Raji (cell line): ENCODE data around the gene FREM2.

ENCODE experiments used
- POLR2A ChIP-seq: IDR thresholded peaks from 2 replicates; pipeline ENCODE4 v1.6.1; 2011; ENCODE audit warnings: low read depth, low read length, control low read depth; ENCODE audit not compliant: insufficient read depth

FREM2 gene

GRCh38 chr13:38868870-38869269 lies 182.0 kb downstream of the FREM2 start:
- TF ChIP-seq POLR2A = no peak

DNA sequence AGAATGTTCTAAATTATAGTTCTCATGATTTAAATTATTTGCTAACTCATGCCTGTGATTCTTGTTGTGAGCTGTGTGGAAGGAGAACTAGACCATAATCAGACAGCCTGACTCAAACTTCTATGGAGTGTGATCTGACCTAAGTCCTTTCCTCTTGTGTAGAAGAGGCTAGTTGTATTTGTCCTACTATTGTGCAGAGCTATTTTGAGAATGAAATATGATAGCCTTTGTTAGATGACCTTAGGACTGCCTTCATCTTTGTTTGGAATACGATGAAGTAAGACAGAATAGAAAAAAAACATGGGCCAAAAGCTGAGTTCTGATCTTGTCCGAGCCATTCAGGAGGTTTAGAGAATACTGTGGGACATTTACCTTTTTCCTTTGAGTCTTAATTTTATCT lies 184.4 kb downstream of the FREM2 start:
- no peak for TF ChIP-seq POLR2A

DNA sequence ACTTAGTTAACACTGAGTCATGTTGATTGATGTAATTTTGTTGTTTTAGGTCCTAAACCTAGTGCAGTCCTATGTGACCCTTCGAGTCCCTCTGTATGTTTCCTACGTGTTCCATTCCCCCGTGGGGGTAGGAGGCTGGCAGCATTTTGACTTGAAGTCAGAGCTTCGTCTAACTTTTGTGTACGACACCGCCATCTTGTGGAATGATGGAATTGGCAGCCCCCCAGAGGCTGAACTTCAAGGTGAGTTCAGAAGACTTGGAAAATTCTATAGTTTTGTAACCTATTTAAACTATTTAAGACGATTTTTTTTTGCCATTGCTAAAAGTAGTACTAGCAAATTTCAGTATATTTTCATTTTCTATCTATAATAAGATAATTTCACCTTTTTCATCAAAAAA lies 185.8 kb downstream of the FREM2 start:
- TF ChIP-seq POLR2A = no peak

- TF ChIP-seq POLR2A = no peak
Observed at GRCh38 chr13:38875186-38875875, 188.5 kb downstream of the FREM2 start.

- TF ChIP-seq POLR2A = no peak
Observed at GRCh38 chr13:38879278-38879677, 192.4 kb downstream of the FREM2 start.

DNA sequence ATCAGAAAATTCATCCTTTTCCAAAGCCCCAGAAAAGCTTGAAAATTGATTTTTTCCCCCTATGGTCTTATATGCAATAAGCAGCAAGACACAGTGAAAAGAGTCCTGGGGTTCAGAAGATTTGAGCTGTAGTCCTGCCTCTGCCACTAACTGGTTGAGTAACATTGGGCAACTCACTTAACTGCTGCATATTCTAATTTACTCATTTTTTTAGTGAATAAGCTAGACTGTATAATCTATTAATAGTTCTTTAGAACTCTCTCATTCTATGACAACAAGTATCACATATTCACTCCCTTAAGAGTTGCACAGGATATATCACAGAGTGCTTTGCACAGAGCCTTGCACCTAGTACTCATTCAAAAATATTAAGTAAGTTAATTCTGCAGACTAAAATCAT lies 192.9 kb downstream of the FREM2 start:
- TF ChIP-seq POLR2A = no peak

GRCh38 chr13:38880397-38880796 lies 193.5 kb downstream of the FREM2 start:
- no peak for TF ChIP-seq POLR2A

DNA sequence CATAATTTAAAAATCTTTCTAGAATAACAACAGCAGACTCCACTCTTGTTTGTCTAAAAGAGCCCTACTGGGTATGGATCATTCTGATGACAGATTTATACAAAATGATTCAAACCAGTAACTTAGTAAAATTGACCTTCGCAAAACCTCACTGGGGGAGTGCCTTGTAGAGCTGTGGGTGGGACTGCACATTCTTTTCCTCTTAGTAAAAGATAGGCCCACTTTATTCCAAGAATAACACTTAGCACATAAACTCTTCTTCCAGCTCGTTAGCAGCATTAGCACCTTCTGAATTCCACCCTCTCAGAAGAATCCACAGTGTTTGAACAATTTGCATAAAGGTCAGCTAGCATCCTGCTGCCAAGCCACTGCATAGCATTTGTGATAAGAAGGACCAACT lies 196.9 kb downstream of the FREM2 start:
- TF ChIP-seq POLR2A = no peak

- TF ChIP-seq POLR2A = no peak
Observed at GRCh38 chr13:38888309-38888708, 201.4 kb downstream of the FREM2 start.

DNA sequence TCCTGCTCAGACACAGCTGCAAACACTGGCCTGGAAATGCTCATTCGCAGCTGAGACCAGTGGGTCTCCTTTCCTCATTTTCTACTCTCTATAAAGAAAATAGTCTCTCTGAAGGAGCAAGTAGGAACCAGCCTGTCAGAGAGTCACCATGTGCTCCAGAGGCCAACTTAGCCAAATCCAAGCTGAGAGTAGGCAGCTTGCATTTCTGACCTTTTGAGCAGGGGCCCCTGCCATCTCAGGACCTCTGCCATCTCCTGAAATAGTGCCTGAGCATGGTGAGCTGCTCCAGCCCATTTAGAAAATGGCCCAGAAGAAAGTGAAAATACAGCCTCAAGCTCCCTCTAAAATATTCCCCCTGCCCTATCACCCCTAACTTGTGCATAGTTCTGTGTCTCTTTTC lies 208.2 kb downstream of the FREM2 start:
- TF ChIP-seq POLR2A = no peak

- TF ChIP-seq POLR2A = no peak
Observed at GRCh38 chr13:38897521-38897920, 210.6 kb downstream of the FREM2 start.

DNA sequence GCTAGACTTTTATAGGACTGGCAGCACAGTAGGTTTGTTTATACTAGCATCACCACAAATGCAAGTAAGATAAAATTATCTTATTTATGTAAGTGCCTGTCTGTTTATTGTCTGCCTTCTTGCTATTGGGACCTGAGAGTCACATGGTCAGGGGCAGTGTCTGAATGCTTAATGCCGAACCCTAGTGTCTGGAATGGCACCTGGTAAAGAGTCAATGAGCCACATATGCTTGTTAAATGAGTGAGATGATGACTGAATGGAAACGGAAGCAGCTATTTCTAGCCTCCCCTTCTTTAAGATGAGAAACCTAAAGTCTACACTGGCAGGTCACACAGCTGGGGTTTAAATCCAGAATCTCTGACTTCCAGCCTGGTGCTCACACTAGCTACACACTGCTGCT lies 211.6 kb downstream of the FREM2 start:
- no peak for TF ChIP-seq POLR2A

DNA sequence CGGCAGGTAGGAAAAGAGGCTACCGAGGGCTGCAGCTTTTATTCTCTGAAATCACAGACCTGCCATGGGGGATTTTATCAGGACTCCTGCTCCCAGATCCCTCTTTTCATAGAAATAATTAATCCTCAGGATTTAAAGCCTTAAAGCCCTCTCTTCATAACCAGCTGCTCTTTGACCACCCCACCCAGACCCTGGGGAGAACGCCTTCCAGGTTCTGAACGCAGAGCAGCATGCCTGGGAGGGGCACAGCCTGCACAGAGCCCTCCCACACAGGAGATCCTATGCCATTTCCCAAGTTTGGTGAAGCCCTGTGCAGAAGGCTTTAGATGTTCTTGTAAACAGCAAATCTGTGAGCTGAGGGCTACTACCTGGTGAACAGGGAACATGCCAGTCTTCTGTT lies 212.7 kb downstream of the FREM2 start:
- TF ChIP-seq POLR2A = no peak

DNA sequence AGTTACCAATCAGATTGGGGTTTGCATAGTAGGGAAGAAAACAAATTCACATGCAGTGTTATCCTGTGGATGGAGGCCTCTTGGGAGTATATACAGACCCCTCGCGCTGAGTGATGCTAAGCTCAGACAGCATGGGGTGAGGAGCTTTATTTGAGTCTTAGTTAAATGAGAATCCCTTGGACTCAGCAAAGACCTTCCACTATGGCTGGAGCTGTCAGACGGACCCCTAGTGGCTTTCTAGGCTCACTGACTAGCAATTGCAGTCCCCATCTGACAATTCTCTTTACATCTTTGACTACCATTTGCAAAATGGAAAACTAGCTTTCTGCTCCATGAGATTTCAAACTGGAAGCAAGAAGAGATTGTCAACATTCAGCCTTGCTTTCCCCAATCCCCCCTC lies 213.3 kb downstream of the FREM2 start:
- TF ChIP-seq POLR2A = no peak

GRCh38 chr13:38902551-38902950 lies 215.7 kb downstream of the FREM2 start:
- no peak for TF ChIP-seq POLR2A

GRCh38 chr13:38905081-38905480 lies 218.2 kb downstream of the FREM2 start:
- no peak for TF ChIP-seq POLR2A

- TF ChIP-seq POLR2A = no peak
Observed at GRCh38 chr13:38905861-38906260, 219.0 kb downstream of the FREM2 start.

- no peak for TF ChIP-seq POLR2A
Observed at GRCh38 chr13:38908574-38908973, 221.7 kb downstream of the FREM2 start.

DNA sequence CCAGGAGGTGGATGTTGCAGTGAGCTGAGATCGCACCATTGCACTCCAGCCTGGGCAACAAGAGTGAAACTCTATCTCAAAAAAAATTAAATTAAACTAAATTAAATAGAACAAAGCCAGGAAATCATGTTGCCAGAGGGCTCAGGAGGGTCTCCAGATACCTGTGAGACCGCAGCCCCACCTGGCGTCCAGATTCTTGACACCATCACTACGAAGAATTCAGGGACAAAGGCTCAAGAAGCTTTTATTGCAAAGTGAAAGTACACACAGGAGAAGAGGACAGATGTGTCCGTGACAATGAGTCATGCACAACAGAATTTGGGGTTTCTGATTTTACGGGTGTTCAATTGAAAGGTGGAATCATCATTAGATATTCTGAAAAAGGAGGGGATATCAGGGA lies 227.2 kb downstream of the FREM2 start:
- no peak for TF ChIP-seq POLR2A
